NCI-H345 treated with DMSO at 0.1 percent for 48 hours (cell line): ENCODE data around the gene NUP54.

Source experiments
- DNase-seq: peaks from one replicate; lab custom pipeline; 2025; ENCODE audit not compliant: unreplicated experiment; lab: John Stamatoyannopoulos, UW

NUP54 gene

DNA sequence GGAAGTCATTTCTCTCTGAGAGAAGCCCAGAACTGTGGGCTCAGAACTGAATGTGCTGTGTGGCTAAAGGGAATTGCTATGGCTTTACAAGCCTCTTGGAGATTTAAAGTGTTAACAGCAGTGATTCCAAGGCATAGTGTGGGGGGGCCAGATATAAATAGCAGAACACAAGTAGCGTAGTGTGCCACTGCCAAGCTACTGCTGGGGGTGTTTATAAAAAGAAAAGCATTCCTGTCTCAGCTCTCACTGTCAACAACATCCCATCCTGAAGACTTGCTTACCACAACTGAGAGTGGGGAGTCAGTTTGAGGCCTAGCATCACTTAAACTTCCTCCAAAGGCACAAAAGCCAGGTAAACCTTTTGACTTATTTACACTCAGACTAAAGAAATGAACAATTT, 73.7 kb downstream of the NUP54 start, which contains the start of gene ART3:
TSS of gene ART3 (plus strand) at position 242 of the 400 bp plus-strand sequence. CDS start 1,181 bp downstream, outside the sequence.
- DNase-seq = no peak

DNA sequence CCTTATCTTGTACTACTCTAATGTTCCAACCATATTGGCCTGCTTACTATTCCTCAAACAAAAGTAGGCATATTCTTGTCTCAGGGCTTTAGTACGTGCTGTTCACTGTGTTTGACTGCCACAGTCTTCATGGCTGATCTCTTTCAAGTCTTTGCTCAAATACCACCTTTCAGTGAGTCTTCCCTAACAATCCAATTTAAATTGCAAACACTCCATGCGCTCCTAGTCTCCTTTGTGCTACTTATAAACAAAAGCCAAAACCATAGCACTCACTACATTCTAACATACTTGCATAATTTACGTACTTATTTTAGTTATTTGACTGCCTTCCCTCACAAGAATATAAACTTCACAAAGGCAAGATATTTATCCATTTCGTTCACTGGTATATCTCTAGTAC, 75.4 kb downstream of the NUP54 start:
- no peak for DNase-seq

DNA sequence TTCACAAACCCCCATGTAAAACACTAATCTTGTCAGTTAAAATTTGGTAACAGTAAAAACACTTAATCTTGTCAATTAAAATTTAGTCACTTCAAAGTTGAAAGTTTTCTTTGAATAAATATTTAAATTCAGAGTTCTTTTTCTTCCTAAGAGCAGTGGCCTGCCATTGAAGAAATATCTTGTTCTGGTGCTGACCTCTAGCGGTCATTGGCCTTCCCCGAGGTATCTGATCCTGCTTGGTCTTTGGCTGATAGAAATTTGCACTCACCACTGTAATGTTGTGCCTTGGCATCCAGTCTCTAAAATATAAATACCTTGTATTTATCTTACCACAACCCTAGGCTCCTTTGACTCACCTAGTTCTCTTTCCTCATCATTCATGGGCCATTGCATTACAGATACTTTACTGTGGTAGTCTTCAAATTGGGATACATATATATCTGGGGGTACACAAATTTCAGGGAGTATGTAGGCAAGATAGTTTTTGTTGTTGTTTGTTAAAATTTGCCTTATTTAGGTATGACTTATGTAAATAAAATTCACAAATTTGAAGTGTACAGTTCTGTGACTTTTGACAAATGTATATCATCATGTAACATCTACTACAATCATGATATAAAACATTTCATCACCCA, 80.4 kb downstream of the NUP54 start:
- DNase-seq = peak; percentile 15

DNA sequence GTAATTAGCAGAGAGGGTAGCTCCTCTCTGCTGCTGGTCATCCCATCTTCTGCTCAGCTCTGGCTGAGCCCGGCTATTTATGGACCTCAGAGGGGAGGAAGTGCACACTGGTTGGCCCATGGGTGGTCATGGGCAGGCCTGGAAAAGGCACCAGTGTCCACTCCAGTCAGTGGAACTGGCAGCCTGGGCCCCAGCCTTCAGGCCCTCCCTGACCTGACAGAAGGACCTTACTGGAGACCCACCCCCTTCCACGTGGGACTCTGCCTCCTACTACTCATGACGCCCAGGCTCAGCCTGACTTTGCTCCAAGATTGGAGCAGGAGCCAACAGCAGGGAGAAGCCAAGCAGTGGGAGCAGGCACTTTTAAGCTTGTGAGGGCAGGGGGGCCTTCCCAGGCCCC, 81.7 kb downstream of the NUP54 start:
- DNase-seq = no peak
